Measurements from ENCODE around the gene CTNNBL1. TPM values are rescaled to one million over a fixed set of nuclear protein-coding genes. Genes with fewer than 3 reads are reported as not detected.

CTNNBL1 gene
- total RNA-seq, 1 experiment from 2014 or later: 71.2 TPM

DNA sequence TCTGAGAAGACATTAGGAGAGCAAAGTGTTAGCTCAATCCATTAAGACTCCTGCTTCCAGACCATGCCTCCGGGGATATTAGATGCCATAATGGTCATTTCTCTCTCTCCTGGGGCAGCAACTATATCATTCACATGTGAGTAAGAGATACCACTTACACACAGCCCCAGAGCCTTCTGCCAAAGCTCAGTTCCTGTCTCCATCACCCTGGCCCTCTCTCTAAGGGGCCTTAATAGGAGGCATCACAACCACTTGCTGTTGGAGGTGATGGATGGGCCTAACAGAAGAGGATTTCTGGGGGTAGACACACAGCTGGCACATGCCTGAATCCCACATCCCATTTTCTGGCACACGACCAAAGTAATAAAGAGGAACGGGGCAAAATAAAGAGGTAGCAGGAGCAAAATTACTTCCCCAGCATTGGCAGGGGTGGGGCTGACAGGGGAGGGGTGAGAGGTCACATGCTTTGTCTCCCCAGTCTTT, 175.1 kb downstream of the CTNNBL1 start:
- intact Hi-C loops (cut with micrococcal nuclease; ENCODE audit: unreplicated experiment) (no loop called here), in situ Hi-C loops (cut with HindIII; ENCODE audit: low pct_unique_long_range_greater_than_20kb, low sequenced_read_pairs) (no loop called here)
- H3K4me1 ChIP-seq (ENCODE audit: control insufficient read depth, insufficient read depth, low read length): no peaks in the 10 kb centered on the region
- H3K27me3 ChIP-seq (ENCODE audit: control insufficient read depth, insufficient read depth, low read length): no peaks in the 10 kb centered on the region
- ChIA-PET CTCF (no interaction called here), POLR2A (no interaction called here)
- ATAC-seq: no peak
- no peak overlapping the region for H3K27ac ChIP-seq (ENCODE audit: low read length)
- no peak for TF ChIP-seq TCF7L2 (IDR thresholded peaks at IDR 0.05; ENCODE audit: low read depth, low read length)
- no peak for TF ChIP-seq SIN3A (IDR thresholded peaks at IDR 0.05; ENCODE audit: borderline replicate concordance, insufficient read depth, low read depth, low read length)
- TF ChIP-seq POLR2AphosphoS5 (IDR thresholded peaks at IDR 0.05; ENCODE audit: low read depth, low read length): no peak
- TF ChIP-seq, protein P1, sequence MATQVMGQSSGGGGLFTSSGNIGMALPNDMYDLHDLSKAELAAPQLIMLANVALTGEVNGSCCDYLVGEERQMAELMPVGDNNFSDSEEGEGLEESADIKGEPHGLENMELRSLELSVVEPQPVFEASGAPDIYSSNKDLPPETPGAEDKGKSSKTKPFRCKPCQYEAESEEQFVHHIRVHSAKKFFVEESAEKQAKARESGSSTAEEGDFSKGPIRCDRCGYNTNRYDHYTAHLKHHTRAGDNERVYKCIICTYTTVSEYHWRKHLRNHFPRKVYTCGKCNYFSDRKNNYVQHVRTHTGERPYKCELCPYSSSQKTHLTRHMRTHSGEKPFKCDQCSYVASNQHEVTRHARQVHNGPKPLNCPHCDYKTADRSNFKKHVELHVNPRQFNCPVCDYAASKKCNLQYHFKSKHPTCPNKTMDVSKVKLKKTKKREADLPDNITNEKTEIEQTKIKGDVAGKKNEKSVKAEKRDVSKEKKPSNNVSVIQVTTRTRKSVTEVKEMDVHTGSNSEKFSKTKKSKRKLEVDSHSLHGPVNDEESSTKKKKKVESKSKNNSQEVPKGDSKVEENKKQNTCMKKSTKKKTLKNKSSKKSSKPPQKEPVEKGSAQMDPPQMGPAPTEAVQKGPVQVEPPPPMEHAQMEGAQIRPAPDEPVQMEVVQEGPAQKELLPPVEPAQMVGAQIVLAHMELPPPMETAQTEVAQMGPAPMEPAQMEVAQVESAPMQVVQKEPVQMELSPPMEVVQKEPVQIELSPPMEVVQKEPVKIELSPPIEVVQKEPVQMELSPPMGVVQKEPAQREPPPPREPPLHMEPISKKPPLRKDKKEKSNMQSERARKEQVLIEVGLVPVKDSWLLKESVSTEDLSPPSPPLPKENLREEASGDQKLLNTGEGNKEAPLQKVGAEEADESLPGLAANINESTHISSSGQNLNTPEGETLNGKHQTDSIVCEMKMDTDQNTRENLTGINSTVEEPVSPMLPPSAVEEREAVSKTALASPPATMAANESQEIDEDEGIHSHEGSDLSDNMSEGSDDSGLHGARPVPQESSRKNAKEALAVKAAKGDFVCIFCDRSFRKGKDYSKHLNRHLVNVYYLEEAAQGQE (IDR thresholded peaks at IDR 0.05; ENCODE audit: insufficient read depth in 1 of 2, low read depth in 2 of 2, low read length in 1 of 2): no peak
- TF ChIP-seq, protein P2, sequence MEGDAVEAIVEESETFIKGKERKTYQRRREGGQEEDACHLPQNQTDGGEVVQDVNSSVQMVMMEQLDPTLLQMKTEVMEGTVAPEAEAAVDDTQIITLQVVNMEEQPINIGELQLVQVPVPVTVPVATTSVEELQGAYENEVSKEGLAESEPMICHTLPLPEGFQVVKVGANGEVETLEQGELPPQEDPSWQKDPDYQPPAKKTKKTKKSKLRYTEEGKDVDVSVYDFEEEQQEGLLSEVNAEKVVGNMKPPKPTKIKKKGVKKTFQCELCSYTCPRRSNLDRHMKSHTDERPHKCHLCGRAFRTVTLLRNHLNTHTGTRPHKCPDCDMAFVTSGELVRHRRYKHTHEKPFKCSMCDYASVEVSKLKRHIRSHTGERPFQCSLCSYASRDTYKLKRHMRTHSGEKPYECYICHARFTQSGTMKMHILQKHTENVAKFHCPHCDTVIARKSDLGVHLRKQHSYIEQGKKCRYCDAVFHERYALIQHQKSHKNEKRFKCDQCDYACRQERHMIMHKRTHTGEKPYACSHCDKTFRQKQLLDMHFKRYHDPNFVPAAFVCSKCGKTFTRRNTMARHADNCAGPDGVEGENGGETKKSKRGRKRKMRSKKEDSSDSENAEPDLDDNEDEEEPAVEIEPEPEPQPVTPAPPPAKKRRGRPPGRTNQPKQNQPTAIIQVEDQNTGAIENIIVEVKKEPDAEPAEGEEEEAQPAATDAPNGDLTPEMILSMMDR (IDR thresholded peaks at IDR 0.05): no peak
- BruUV-seq (replicated peaks): no TSS peak
- no peak overlapping the region for H3K4me3 ChIP-seq (ENCODE audit: low read depth in 2 of 2, low read length in 2 of 2)
- no peaks in the 10 kb centered on the region for H3K36me3 ChIP-seq (ENCODE audit: control insufficient read depth, insufficient read depth, low read length)
- H3K9me3 ChIP-seq (ENCODE audit: control insufficient read depth, insufficient read depth, low read depth, low read length): no peaks in the 10 kb centered on the region
- DNase-seq (ENCODE audit: low read depth, low spot score): no peak

DNA sequence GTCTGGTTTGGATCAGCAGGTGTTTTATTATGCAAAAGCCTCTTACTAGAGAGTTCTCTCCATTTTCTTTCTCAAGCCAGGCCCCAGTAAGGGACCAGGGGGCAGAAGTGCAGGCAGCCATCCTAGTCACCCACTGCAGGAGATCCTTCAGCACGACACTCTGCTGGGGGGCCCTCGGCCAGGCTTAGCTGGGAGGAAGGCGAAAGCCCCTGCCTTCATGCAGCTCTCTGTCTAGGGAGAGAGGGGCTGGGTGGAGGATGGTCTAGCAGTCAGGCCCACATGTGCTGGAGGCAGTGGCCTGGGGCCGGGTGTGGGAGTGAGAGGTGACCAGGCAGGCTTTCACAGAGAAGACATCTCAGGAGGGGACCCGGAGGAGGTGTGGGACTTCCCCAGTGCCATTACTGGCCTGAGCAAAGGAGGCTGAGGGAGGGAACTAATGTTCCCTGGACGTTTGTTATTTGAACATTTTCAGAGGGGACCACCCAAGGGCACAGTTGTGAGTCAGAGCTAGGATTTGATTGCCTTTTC, 175.6 kb downstream of the CTNNBL1 start:
- CTCF ChIA-PET: no interaction called here
- intact Hi-C loops (cut with micrococcal nuclease; ENCODE audit: unreplicated experiment): no loop called here
- in situ Hi-C loops (cut with HindIII; ENCODE audit: low pct_unique_long_range_greater_than_20kb, low sequenced_read_pairs): no loop called here
- BruUV-seq (replicated peaks): no TSS peak
- H3K4me3 ChIP-seq (ENCODE audit: low read depth in 2 of 2, low read length in 2 of 2): no peak overlapping the region
- no peaks in the 10 kb centered on the region for H3K27me3 ChIP-seq (ENCODE audit: control insufficient read depth, insufficient read depth, low read length)
- POLR2A ChIA-PET: no interaction called here
- TF ChIP-seq SIN3A (IDR thresholded peaks at IDR 0.05; ENCODE audit: borderline replicate concordance, insufficient read depth, low read depth, low read length) (no peak), TCF7L2 (IDR thresholded peaks at IDR 0.05; ENCODE audit: low read depth, low read length) (no peak), POLR2AphosphoS5 (IDR thresholded peaks at IDR 0.05; ENCODE audit: low read depth, low read length) (no peak)
- TF ChIP-seq, protein P1 (IDR thresholded peaks at IDR 0.05; ENCODE audit: insufficient read depth in 1 of 2, low read depth in 2 of 2, low read length in 1 of 2): no peak
- TF ChIP-seq, protein P2 (IDR thresholded peaks at IDR 0.05): no peak
- H3K4me1 ChIP-seq (ENCODE audit: control insufficient read depth, insufficient read depth, low read length): no peaks in the 10 kb centered on the region
- H3K36me3 ChIP-seq (ENCODE audit: control insufficient read depth, insufficient read depth, low read length): no peaks in the 10 kb centered on the region
- no peaks in the 10 kb centered on the region for H3K9me3 ChIP-seq (ENCODE audit: control insufficient read depth, insufficient read depth, low read depth, low read length)
- DNase-seq (ENCODE audit: low read depth, low spot score): no peak
- no peak for ATAC-seq
- no peak overlapping the region for H3K27ac ChIP-seq (ENCODE audit: low read length)

Data from Panc1 (cell line).